NK-92 treated with Interleukin-12 subunit alpha and Interleukin-12 subunit beta, amount 100 ng/mL, for 24 hours (cell line): ENCODE data around the gene EXOG.

Source experiments
- DNase-seq: peaks from one replicate; lab custom pipeline; 2025; lab: John Stamatoyannopoulos, UW

EXOG gene

GRCh38 chr3:38473229-38473628 lies 22.9 kb upstream of the EXOG start:
- no peak for DNase-seq

- DNase-seq, result no peak
Measured at GRCh38 chr3:38474928-38475605, 21.1 kb upstream of the EXOG start.

- DNase-seq, result no peak
Measured at GRCh38 chr3:38475716-38476115, 20.4 kb upstream of the EXOG start.

GRCh38 chr3:38476157-38476756 lies 19.9 kb upstream of the EXOG start:
- DNase-seq, result no peak

- no peak for DNase-seq
Measured at GRCh38 chr3:38477057-38477820, 18.9 kb upstream of the EXOG start.

- DNase-seq, result no peak
Measured at GRCh38 chr3:38477839-38478450, 18.2 kb upstream of the EXOG start.

- no peak for DNase-seq
Measured at GRCh38 chr3:38478901-38479300, 17.2 kb upstream of the EXOG start.

- DNase-seq, result no peak
Measured at GRCh38 chr3:38479431-38480092, 16.6 kb upstream of the EXOG start.

GRCh38 chr3:38480093-38480445 lies 16.1 kb upstream of the EXOG start:
- DNase-seq, result no peak

GRCh38 chr3:38480930-38481329 lies 15.2 kb upstream of the EXOG start:
- no peak for DNase-seq

GRCh38 chr3:38482951-38483350 lies 13.2 kb upstream of the EXOG start:
- DNase-seq, result no peak

- DNase-seq, result no peak
Measured at GRCh38 chr3:38487323-38487722, 8.8 kb upstream of the EXOG start.

- no peak for DNase-seq
Measured at GRCh38 chr3:38488949-38489348, 7.2 kb upstream of the EXOG start.

- DNase-seq, result no peak
Measured at GRCh38 chr3:38489766-38490165, 6.4 kb upstream of the EXOG start.

GRCh38 chr3:38490281-38491030 lies 5.7 kb upstream of the EXOG start:
- DNase-seq, result no peak

GRCh38 chr3:38491215-38491614 lies 4.9 kb upstream of the EXOG start:
- DNase-seq, result no peak

- DNase-seq, result no peak
Measured at GRCh38 chr3:38493031-38493430, 3.1 kb upstream of the EXOG start.

GRCh38 chr3:38497031-38497430 lies 891 bp downstream of the EXOG start:
- DNase-seq, result no peak

GRCh38 chr3:38500688-38501417 lies 4.7 kb downstream of the EXOG start:
- DNase-seq, result no peak

- DNase-seq, result no peak
Measured at GRCh38 chr3:38507120-38507519, 11.0 kb downstream of the EXOG start.

- DNase-seq, result no peak
Measured at GRCh38 chr3:38509732-38510131, 13.6 kb downstream of the EXOG start.
